Skeletal muscle tissue (tissue), 4 donors: Measurements from ENCODE around the gene BCLAF1. TPM values are rescaled to one million over a fixed set of nuclear protein-coding genes. Genes with fewer than 3 reads are reported as not detected.

ENCODE experiments used
- H3K27ac ChIP-seq: one replicate; pipeline ENCODE4 v1.7.0; 2013; ENCODE audit warnings: mild to moderate bottlenecking, low read depth, low read length, inconsistent platforms
- H3K27me3 ChIP-seq, 3 donors: one replicate each; pipeline ENCODE4 v1.7.0; 2013; ENCODE audit warnings: low read length in 3 of 3; ENCODE audit not compliant: control insufficient read depth in 3 of 3, insufficient read depth in 3 of 3
- H3K36me3 ChIP-seq, 3 donors: one replicate each; pipeline ENCODE4 v1.7.0; 2013; ENCODE audit warnings: low read length in 3 of 3; ENCODE audit not compliant: control insufficient read depth in 3 of 3, insufficient read depth in 3 of 3
- H3K4me1 ChIP-seq, 3 donors: one replicate each; pipeline ENCODE4 v1.7.0; 2013; ENCODE audit warnings: low read length in 3 of 3, mild to moderate bottlenecking in 3 of 3; ENCODE audit not compliant: control insufficient read depth in 3 of 3, insufficient read depth in 3 of 3
- H3K4me3 ChIP-seq, 3 donors: one replicate each; pipeline ENCODE4 v1.7.0; 2013; ENCODE audit warnings: low read length in 3 of 3
- H3K9ac ChIP-seq, 3 donors: one replicate each; pipeline ENCODE4 v1.7.0; 2013; ENCODE audit warnings: low read length in 3 of 3, mild to moderate bottlenecking in 3 of 3, moderate library complexity in 2 of 3, low read depth in 1 of 3
- H3K9me3 ChIP-seq, 3 donors: one replicate each; pipeline ENCODE4 v1.7.0; 2013; ENCODE audit warnings: low read length in 3 of 3; ENCODE audit not compliant: control insufficient read depth in 3 of 3
- total RNA-seq: library from RNA; depleted of rRNA; stranded (reverse); fragments of >200 nt; gene quantifications from one replicate; pipeline ENCODE4 v1.2.3, GENCODE V29; 2014
- donor health status: Osteomylitis.

BCLAF1 gene
- total RNA-seq, 1 donor from 2014 or later: 87.2 TPM

- H3K4me3 ChIP-seq: peak overlapping the region in 2 of 3 donors; percentile 91 to 92
- no peak overlapping the region for H3K9ac ChIP-seq
- H3K9me3 ChIP-seq: no peaks in the 10 kb centered on the region
Measured at GRCh38 chr6:136251394-136251793, 38.3 kb downstream of the BCLAF1 start.

GRCh38 chr6:136250686-136251008 is 39.0 kb downstream of the BCLAF1 start:
- H3K9me3 ChIP-seq: no peaks in the 10 kb centered on the region
- H3K36me3 ChIP-seq: no peaks in the 10 kb centered on the region
- H3K4me3 ChIP-seq: peak overlapping the region; percentile 91 to 94 (median 92)
- peak overlapping the region; percentile 61 for H3K27ac ChIP-seq
- H3K4me1 ChIP-seq: peaks cover 14 to 20% (median 15%) of the 10 kb centered on the region in 3 donors
- no peaks in the 10 kb centered on the region for H3K27me3 ChIP-seq
- peak overlapping the region; percentile 64 to 83 (median 73) for H3K9ac ChIP-seq

More at GRCh38 chr6:136251394-136251793, 38.3 kb downstream of the BCLAF1 start:
- Histone ChIP-seq H3K27me3 (no peaks in the 10 kb centered on the region), H3K27ac (no peak overlapping the region), H3K36me3 (no peaks in the 10 kb centered on the region), H3K4me1 (peaks cover 14 to 20% (median 15%) of the 10 kb centered on the region in 3 donors)

- Histone ChIP-seq H3K27ac (peak within 1 kb of the TSS; percentile 61), H3K27me3 (no peaks in the 10 kb centered on the region), H3K36me3 (no peaks in the 10 kb centered on the region), H3K4me1 (peaks cover 14 to 20% (median 15%) of the 10 kb centered on the region in 3 donors), H3K4me3 (peak within 1 kb of the TSS; percentile 91 to 94 (median 92)), H3K9me3 (no peaks in the 10 kb centered on the region), H3K9ac (peak within 1 kb of the TSS; percentile 64 to 83 (median 73))
Measured at GRCh38 chr6:136249811-136250685, 39.6 kb downstream of the BCLAF1 start, which contains the start of gene MTFR2. MTFR2 (minus strand) TSS chr6:136250311; CDS start chr6:136249099, 1,212 bp downstream.

- Histone ChIP-seq H3K36me3 (no peaks in the 10 kb centered on the region), H3K27me3 (no peaks in the 10 kb centered on the region), H3K9me3 (no peaks in the 10 kb centered on the region), H3K4me3 (peak overlapping the region in 1 of 3 donors; percentile 94), H3K9ac (no peak overlapping the region), H3K27ac (no peak overlapping the region), H3K4me1 (peaks cover 14 to 20% (median 15%) of the 10 kb centered on the region in 3 donors)
Measured at GRCh38 chr6:136249336-136249735, 40.3 kb downstream of the BCLAF1 start.

- H3K4me3 ChIP-seq: no peak overlapping the region
- H3K27me3 ChIP-seq: no peaks in the 10 kb centered on the region
- no peaks in the 10 kb centered on the region for H3K9me3 ChIP-seq
- H3K9ac ChIP-seq: no peak overlapping the region
- no peak overlapping the region for H3K27ac ChIP-seq
- H3K36me3 ChIP-seq: no peaks in the 10 kb centered on the region
- H3K4me1 ChIP-seq: no peaks in the 10 kb centered on the region
Measured at GRCh38 chr6:136244061-136244616, 45.5 kb downstream of the BCLAF1 start.

GRCh38 chr6:136236466-136237293 is 53.0 kb downstream of the BCLAF1 start:
- Histone ChIP-seq H3K27ac (no peak overlapping the region), H3K4me3 (no peak overlapping the region), H3K9me3 (no peaks in the 10 kb centered on the region), H3K4me1 (no peaks in the 10 kb centered on the region), H3K27me3 (no peaks in the 10 kb centered on the region), H3K36me3 (no peaks in the 10 kb centered on the region), H3K9ac (no peak overlapping the region)

- no peak overlapping the region for H3K4me3 ChIP-seq
- no peaks in the 10 kb centered on the region for H3K4me1 ChIP-seq
- no peak overlapping the region for H3K9ac ChIP-seq
- H3K9me3 ChIP-seq: no peaks in the 10 kb centered on the region
- no peaks in the 10 kb centered on the region for H3K27me3 ChIP-seq
- H3K27ac ChIP-seq: no peak overlapping the region
- no peaks in the 10 kb centered on the region for H3K36me3 ChIP-seq
Measured at GRCh38 chr6:136235233-136235564, 54.4 kb downstream of the BCLAF1 start.

- H3K4me3 ChIP-seq: no peak overlapping the region
Measured at GRCh38 chr6:136232701-136233100, 56.9 kb downstream of the BCLAF1 start.

GRCh38 chr6:136230219-136230853 is 59.3 kb downstream of the BCLAF1 start:
- no peak overlapping the region for H3K9ac ChIP-seq
- no peaks in the 10 kb centered on the region for H3K27me3 ChIP-seq
- no peak overlapping the region for H3K27ac ChIP-seq
- H3K36me3 ChIP-seq: no peaks in the 10 kb centered on the region
- H3K4me1 ChIP-seq: peaks cover 0 to 3% (median 2%) of the 10 kb centered on the region in 3 donors
- H3K9me3 ChIP-seq: no peaks in the 10 kb centered on the region
- H3K4me3 ChIP-seq: no peak overlapping the region

More at GRCh38 chr6:136232701-136233100, 56.9 kb downstream of the BCLAF1 start:
- Histone ChIP-seq H3K9ac (no peak overlapping the region), H3K27me3 (no peaks in the 10 kb centered on the region), H3K36me3 (no peaks in the 10 kb centered on the region), H3K9me3 (no peaks in the 10 kb centered on the region), H3K4me1 (no peaks in the 10 kb centered on the region), H3K27ac (no peak overlapping the region)
